ENCODE measurements around the gene LIPG. TPM values are rescaled to one million over a fixed set of nuclear protein-coding genes. Genes with fewer than 3 reads are reported as not detected.

The LIPG gene
- total RNA-seq, 1 experiment from 2014 or later: 6.8 TPM

GRCh38 chr18:49591271-49591670 is 29.4 kb downstream of the LIPG start:
- Mint-ChIP-seq H3K4me3 (no peak overlapping the region), H3K9me3 (no peaks in the 10 kb centered on the region), H3K27ac (no peak overlapping the region), H3K27me3 (ENCODE audit: low read depth) (no peaks in the 10 kb centered on the region), H3K4me1 (no peaks in the 10 kb centered on the region; the same call in 1 of the 2 replicates), H3K36me3 (peaks cover 13% of the 10 kb centered on the region)
- POLR2A ChIA-PET: no interaction called here
- ATAC-seq: no peak
- no peak for DNase-seq (ENCODE audit: low spot score)
- CTCF ChIA-PET: no interaction called here
- TF ChIP-seq SP1 (CRISPR knock-in tag; conservative IDR thresholded peaks at IDR 0.05) (no peak), SMAD3 (CRISPR knock-in tag; IDR thresholded peaks at IDR 0.05; ENCODE audit: borderline replicate concordance) (no peak), ZNF219 (CRISPR knock-in tag; IDR thresholded peaks at IDR 0.05; ENCODE audit: borderline replicate concordance) (no peak), ZNF121 (CRISPR knock-in tag; IDR thresholded peaks at IDR 0.05) (no peak), IRF2 (CRISPR knock-in tag; IDR thresholded peaks at IDR 0.05; ENCODE audit: borderline replicate concordance, low read depth) (no peak), HMGXB4 (CRISPR knock-in tag; IDR thresholded peaks at IDR 0.05) (no peak), E2F5 (CRISPR knock-in tag; IDR thresholded peaks at IDR 0.05) (no peak), TCF7 (CRISPR knock-in tag; IDR thresholded peaks at IDR 0.05; ENCODE audit: low read depth) (no peak), FOXP4 (CRISPR knock-in tag; IDR thresholded peaks at IDR 0.05) (no peak), STAT6 (CRISPR knock-in tag; conservative IDR thresholded peaks at IDR 0.05; ENCODE audit: low read depth) (no peak), E2F1 (CRISPR knock-in tag; IDR thresholded peaks at IDR 0.05) (no peak), HMGA2 (CRISPR knock-in tag; IDR thresholded peaks at IDR 0.05) (no peak), ATF1 (CRISPR knock-in tag; IDR thresholded peaks at IDR 0.05) (no peak), RELA (CRISPR knock-in tag; IDR thresholded peaks at IDR 0.05; ENCODE audit: borderline replicate concordance) (no peak), PRDM15 (CRISPR knock-in tag; IDR thresholded peaks at IDR 0.05) (no peak), MAX (CRISPR knock-in tag; IDR thresholded peaks at IDR 0.05) (no peak), ZNF281 (CRISPR knock-in tag; IDR thresholded peaks at IDR 0.05) (no peak)
